HL-60 (cell line): ENCODE results near the gene SOBP.

ENCODE experiments used
- DNase-seq, 2 experiments: peaks; one replicate each; pipeline ENCODE4 v3.0.0-alpha.2; 2010 to 2020; ENCODE audit warnings: low read depth in 1 of 2, low spot score in 1 of 2
- H3K27ac ChIP-seq: fragments of 250-450 bp; sonication (Bioruptor Pico); replicated peaks from 2 replicates; pipeline ENCODE4 v1.5.1; 2020; ENCODE audit warnings: mild to moderate bottlenecking, moderate library complexity
- H3K27me3 ChIP-seq: fragments of 250-450 bp; sonication (Bioruptor Pico); 2 replicates; pipeline ENCODE4 v1.5.1; 2021; ENCODE audit warnings: mild to moderate bottlenecking, moderate library complexity; ENCODE audit not compliant: insufficient read depth, poor library complexity, severe bottlenecking
- H3K4me3 ChIP-seq: replicated peaks from 2 replicates; pipeline ENCODE4 v1.5.1; 2011; ENCODE audit warnings: mild to moderate bottlenecking, control low read depth, low read length; ENCODE audit not compliant: insufficient read depth
- CTCF ChIP-seq: IDR thresholded peaks from one replicate; pipeline ENCODE4 v1.5.1; 2011; ENCODE audit warnings: low read length, control low read depth, inconsistent platforms; ENCODE audit not compliant: insufficient read depth
- GABPA ChIP-seq: IDR thresholded peaks from 2 replicates; pipeline ENCODE4 v1.6.1; 2012; ENCODE audit warnings: low read depth
- POLR2AphosphoS5 ChIP-seq: IDR thresholded peaks from 2 replicates; pipeline ENCODE4 v1.6.1; 2012; ENCODE audit warnings: low read depth
- SPI1 ChIP-seq: IDR thresholded peaks from 2 replicates; pipeline ENCODE4 v1.6.1; 2012; ENCODE audit warnings: low read depth, mild to moderate bottlenecking, borderline replicate concordance
- TF ChIP-seq, protein P1 (sequence below): IDR thresholded peaks from 2 replicates; pipeline ENCODE4 v1.6.1; 2012; ENCODE audit warnings: low read depth; ENCODE audit not compliant: insufficient replicate concordance

Gene SOBP

DNA sequence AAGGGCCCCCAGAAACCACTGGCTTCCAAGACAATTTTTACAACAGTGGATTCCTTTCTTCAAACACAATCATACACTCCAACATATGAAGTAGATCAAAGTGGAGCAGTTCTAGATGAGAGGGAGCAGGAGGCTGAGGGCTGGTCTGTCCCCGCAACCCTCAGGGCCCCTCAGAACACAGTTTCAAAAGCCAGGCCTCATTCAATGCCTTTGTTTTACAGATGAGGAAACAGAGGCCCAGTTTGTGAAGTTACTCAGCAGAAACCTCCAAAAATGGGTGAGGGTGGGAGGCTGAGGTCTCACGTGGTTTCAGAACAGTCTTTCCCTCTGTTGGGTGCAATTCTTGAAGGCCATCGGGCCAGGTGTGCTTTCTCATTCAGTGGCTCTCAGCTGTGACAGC is 199.3 kb downstream of the SOBP start:
- H3K4me3 ChIP-seq = no peak overlapping the region
- TF ChIP-seq POLR2AphosphoS5 = no peak
- no peak for TF ChIP-seq GABPA
- TF ChIP-seq CTCF = no peak
- TF ChIP-seq, protein P1, sequence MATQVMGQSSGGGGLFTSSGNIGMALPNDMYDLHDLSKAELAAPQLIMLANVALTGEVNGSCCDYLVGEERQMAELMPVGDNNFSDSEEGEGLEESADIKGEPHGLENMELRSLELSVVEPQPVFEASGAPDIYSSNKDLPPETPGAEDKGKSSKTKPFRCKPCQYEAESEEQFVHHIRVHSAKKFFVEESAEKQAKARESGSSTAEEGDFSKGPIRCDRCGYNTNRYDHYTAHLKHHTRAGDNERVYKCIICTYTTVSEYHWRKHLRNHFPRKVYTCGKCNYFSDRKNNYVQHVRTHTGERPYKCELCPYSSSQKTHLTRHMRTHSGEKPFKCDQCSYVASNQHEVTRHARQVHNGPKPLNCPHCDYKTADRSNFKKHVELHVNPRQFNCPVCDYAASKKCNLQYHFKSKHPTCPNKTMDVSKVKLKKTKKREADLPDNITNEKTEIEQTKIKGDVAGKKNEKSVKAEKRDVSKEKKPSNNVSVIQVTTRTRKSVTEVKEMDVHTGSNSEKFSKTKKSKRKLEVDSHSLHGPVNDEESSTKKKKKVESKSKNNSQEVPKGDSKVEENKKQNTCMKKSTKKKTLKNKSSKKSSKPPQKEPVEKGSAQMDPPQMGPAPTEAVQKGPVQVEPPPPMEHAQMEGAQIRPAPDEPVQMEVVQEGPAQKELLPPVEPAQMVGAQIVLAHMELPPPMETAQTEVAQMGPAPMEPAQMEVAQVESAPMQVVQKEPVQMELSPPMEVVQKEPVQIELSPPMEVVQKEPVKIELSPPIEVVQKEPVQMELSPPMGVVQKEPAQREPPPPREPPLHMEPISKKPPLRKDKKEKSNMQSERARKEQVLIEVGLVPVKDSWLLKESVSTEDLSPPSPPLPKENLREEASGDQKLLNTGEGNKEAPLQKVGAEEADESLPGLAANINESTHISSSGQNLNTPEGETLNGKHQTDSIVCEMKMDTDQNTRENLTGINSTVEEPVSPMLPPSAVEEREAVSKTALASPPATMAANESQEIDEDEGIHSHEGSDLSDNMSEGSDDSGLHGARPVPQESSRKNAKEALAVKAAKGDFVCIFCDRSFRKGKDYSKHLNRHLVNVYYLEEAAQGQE = no peak
- no peak for TF ChIP-seq SPI1
- DNase-seq = no peak
- no peaks in the 10 kb centered on the region for H3K27me3 ChIP-seq
- no peak overlapping the region for H3K27ac ChIP-seq

DNA sequence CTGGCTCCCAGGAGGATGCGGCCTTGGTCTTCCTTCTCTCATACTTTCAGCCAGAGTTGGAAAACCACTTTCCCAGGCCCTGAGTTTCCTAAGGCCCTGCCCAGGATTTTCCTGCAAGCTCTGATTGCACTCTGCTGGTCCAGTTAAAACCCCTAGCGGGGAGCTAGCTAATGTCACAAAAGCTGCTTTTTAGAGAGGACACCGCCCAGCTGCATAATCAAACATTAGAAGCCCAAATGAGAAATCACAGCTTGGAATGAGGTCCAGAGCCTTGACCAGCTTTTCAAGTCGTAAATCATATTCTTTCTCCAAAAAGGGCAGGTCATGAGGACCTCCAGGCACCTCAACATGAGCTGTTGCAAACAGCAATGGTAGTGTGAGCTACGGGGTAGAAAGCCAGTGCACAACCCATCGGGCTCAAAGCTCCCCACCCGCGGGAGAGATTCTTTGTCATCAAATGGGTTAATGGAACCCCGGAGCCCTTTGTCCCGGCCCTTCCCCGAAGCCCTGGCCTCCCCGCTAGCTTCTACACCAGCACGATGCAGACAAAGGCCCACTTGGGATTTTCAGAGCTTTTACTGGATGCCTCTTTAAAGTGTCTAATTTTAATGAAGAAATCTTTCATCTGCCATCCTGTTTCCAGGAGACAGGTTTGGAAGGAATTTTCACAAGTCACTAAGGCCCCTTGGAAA is 200.2 kb downstream of the SOBP start:
- Histone ChIP-seq H3K4me3 (no peak overlapping the region), H3K27ac (no peak overlapping the region), H3K27me3 (no peaks in the 10 kb centered on the region)
- DNase-seq = no peak
- no peak for TF ChIP-seq CTCF
- TF ChIP-seq, protein P1 = no peak

GRCh38 chr6:107690643-107691061 is 200.7 kb downstream of the SOBP start:
- DNase-seq = no peak
- no peak overlapping the region for H3K27ac ChIP-seq
- H3K4me3 ChIP-seq = no peak overlapping the region
- no peaks in the 10 kb centered on the region for H3K27me3 ChIP-seq
- TF ChIP-seq CTCF (no peak), SPI1 (no peak), POLR2AphosphoS5 (no peak), GABPA (no peak)
- TF ChIP-seq, protein P1 = no peak
